Posterior vena cava (tissue), 2 donors: Measurements from ENCODE around the gene PLEKHG4. TPM values are rescaled to one million over a fixed set of nuclear protein-coding genes. Genes with fewer than 3 reads are reported as not detected.

ENCODE experiments used
- DNase-seq: peaks from one replicate; pipeline ENCODE4 v3.0.0-alpha.2; 2020; ENCODE audit warnings: low spot score
- intact Hi-C, 2 donors: fragments of 100-400 bp; cut with DNase I; formaldehyde crosslinking; loops; one replicate each; pipeline versions ENCODE4 v1.14.1 to v1.14.2; 2022 to 2023
- long read RNA-seq, 2 donors: library from polyadenylated mRNA; unstranded; transcript quantifications; one replicate each; pipeline ENCODE4 v2.0.0, GENCODE V29; 2020 to 2021
- total RNA-seq, 2 donors: library from RNA; stranded (reverse); fragmentation: NEBNext Ultra II Directional; extraction: Animal tissue kit (Norgen Biotek cat#: 25700); gene quantifications; one replicate each; pipeline ENCODE4 v1.2.1, GENCODE V29; 2021
- donor health status: DM: yes; HTN: yes; CAD: no.
- donor health status: DM: yes; HTN: yes; CAD: no.

PLEKHG4 gene
- total RNA-seq: 1 to 10 TPM; 3.2 to 5.4 TPM
- long read RNA-seq, donor 1, partial matches to known transcripts: 1 of 2 reads
- long read RNA-seq, donor 1, other reads (novel, unspliced or antisense): 1 of 2 reads
- long read RNA-seq, donor 2, partial matches to known transcripts: 3 of 3 reads
- long read RNA-seq, donor 2, other reads (novel, unspliced or antisense): 0 of 3 reads

- DNase-seq: peak; percentile 93
- intact Hi-C loops: loop anchor here in 1 of 2 donors (10.0 kb wide), 1 partner anchor 1105 kb away; no protein-coding TSS in a partner anchor
Measured at GRCh38 chr16:67279296-67280089, at the start of gene PLEKHG4. Gene PLEKHG4, plus strand, starts transcription at chr16:67279532. Its CDS starts 513 bp downstream, at chr16:67280045.

- no peak for DNase-seq
- intact Hi-C loops: loop anchor here in 1 of 2 donors (5.0 kb wide), 1 partner anchor 1827 kb away; no protein-coding TSS in a partner anchor
Measured at GRCh38 chr16:67229906-67230808, 49.2 kb upstream of the PLEKHG4 start.

- intact Hi-C loops: loop anchor here in 1 of 2 donors (5.0 kb wide), 1 partner anchor 1826 kb away; no protein-coding TSS in a partner anchor
- no peak for DNase-seq
Measured at GRCh38 chr16:67230809-67231660, 48.3 kb upstream of the PLEKHG4 start.

- intact Hi-C loops: loop anchor here in 1 of 2 donors (5.0 kb wide), 1 partner anchor 1824 kb away; no protein-coding TSS in a partner anchor
- DNase-seq: no peak
Measured at GRCh38 chr16:67233596-67233995, 45.7 kb upstream of the PLEKHG4 start.

GRCh38 chr16:67234180-67234597, 45.1 kb upstream of the PLEKHG4 start:
- intact Hi-C loops: loop anchor here in 1 of 2 donors (5.0 kb wide), 1 partner anchor 1823 kb away; no protein-coding TSS in a partner anchor

GRCh38 chr16:67235816-67236562, 43.3 kb upstream of the PLEKHG4 start:
- no peak for DNase-seq
- intact Hi-C loops: no loop called here

More at GRCh38 chr16:67234180-67234597, 45.1 kb upstream of the PLEKHG4 start:
- DNase-seq: no peak

- intact Hi-C loops: loop anchor here in 1 of 2 donors (1.0 kb wide), 1 partner anchor 22 kb away; no protein-coding TSS in a partner anchor
- DNase-seq: peak; percentile 89
Measured at GRCh38 chr16:67236563-67237395, 42.6 kb upstream of the PLEKHG4 start.

- DNase-seq: no peak
- intact Hi-C loops: loop anchor here in 1 of 2 donors (1.0 kb wide), 1 partner anchor 21 kb away; no protein-coding TSS in a partner anchor
Measured at GRCh38 chr16:67237396-67238277, 41.7 kb upstream of the PLEKHG4 start.

GRCh38 chr16:67238278-67238575, 41.1 kb upstream of the PLEKHG4 start:
- intact Hi-C loops: no loop called here

GRCh38 chr16:67238806-67239470, 40.4 kb upstream of the PLEKHG4 start:
- no peak for DNase-seq
- intact Hi-C loops: no loop called here

More at GRCh38 chr16:67238278-67238575, 41.1 kb upstream of the PLEKHG4 start:
- DNase-seq: no peak

- DNase-seq: no peak
- intact Hi-C loops: no loop called here
Measured at GRCh38 chr16:67240506-67240905, 38.8 kb upstream of the PLEKHG4 start.

- no peak for DNase-seq
- intact Hi-C loops: no loop called here
Measured at GRCh38 chr16:67241008-67241900, 38.1 kb upstream of the PLEKHG4 start.

GRCh38 chr16:67242138-67242730, 37.1 kb upstream of the PLEKHG4 start:
- no peak for DNase-seq
- intact Hi-C loops: no loop called here

- no peak for DNase-seq
- intact Hi-C loops: no loop called here
Measured at GRCh38 chr16:67243481-67243880, 35.9 kb upstream of the PLEKHG4 start.
